ENCODE data around the gene OPN4.

OPN4 gene

DNA sequence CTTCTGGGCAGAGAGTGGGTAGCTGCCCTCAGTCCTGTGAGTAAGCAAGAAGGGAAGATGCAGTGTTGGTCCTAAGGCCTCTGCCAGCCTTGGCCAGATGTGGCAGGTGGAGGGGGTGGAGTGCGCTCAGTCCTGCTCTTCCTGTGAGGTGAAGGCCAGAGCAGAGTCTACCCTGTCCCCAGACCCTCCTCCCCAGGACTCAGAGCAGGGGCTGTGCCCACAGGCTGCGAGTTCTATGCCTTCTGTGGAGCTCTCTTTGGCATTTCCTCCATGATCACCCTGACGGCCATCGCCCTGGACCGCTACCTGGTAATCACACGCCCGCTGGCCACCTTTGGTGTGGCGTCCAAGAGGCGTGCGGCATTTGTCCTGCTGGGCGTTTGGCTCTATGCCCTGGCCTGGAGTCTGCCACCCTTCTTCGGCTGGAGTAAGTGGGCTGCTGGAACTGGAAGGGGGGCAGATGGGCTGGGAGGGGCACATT, 4.0 kb downstream of the OPN4 start:
- DNase-seq: no peak
- no peak overlapping the region for H3K4me3 Mint-ChIP-seq

DNA sequence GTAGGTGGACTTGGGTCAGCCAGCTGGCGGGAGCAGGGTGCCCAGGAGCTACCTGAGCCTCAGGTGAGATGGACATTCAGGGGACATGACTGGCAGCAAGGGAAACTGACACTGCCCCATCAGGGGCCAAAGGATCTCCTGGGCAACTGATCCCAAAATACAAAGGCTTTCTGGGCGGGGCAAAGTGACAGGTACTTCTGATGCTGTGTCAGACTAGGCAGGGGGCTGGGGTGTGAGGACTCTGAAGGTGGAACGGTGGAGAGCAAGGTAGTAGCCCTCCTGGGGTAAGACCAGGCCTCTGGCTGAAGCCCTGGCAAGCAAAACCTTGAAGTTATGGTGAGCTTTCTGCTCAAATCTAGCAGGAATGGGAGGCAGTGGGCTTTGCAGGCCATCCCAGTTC, 4.4 kb downstream of the OPN4 start:
- TF ChIP-seq, protein P1, sequence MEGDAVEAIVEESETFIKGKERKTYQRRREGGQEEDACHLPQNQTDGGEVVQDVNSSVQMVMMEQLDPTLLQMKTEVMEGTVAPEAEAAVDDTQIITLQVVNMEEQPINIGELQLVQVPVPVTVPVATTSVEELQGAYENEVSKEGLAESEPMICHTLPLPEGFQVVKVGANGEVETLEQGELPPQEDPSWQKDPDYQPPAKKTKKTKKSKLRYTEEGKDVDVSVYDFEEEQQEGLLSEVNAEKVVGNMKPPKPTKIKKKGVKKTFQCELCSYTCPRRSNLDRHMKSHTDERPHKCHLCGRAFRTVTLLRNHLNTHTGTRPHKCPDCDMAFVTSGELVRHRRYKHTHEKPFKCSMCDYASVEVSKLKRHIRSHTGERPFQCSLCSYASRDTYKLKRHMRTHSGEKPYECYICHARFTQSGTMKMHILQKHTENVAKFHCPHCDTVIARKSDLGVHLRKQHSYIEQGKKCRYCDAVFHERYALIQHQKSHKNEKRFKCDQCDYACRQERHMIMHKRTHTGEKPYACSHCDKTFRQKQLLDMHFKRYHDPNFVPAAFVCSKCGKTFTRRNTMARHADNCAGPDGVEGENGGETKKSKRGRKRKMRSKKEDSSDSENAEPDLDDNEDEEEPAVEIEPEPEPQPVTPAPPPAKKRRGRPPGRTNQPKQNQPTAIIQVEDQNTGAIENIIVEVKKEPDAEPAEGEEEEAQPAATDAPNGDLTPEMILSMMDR (IDR thresholded peaks at IDR 0.05): no peak
- peaks cover 20% of the 10 kb centered on the region for H3K4me1 Mint-ChIP-seq
- no peak overlapping the region for H3K27ac Mint-ChIP-seq
- H3K4me3 Mint-ChIP-seq: no peak overlapping the region
- peaks cover 15% of the 10 kb centered on the region for H3K27me3 Mint-ChIP-seq (ENCODE audit: low read depth, poor library complexity)
- no peak for DNase-seq
- H3K36me3 Mint-ChIP-seq (ENCODE audit: low read depth): no peaks in the 10 kb centered on the region
- H3K9me3 Mint-ChIP-seq: no peaks in the 10 kb centered on the region

More for the DNA sequence above, 4.0 kb downstream of the OPN4 start:
- Mint-ChIP-seq H3K4me1 (peaks cover 17% of the 10 kb centered on the region), H3K27me3 (ENCODE audit: low read depth, poor library complexity) (peaks cover 15% of the 10 kb centered on the region), H3K9me3 (no peaks in the 10 kb centered on the region), H3K27ac (no peak overlapping the region), H3K36me3 (ENCODE audit: low read depth) (no peaks in the 10 kb centered on the region)
- TF ChIP-seq, protein P1 (IDR thresholded peaks at IDR 0.05): no peak

DNA sequence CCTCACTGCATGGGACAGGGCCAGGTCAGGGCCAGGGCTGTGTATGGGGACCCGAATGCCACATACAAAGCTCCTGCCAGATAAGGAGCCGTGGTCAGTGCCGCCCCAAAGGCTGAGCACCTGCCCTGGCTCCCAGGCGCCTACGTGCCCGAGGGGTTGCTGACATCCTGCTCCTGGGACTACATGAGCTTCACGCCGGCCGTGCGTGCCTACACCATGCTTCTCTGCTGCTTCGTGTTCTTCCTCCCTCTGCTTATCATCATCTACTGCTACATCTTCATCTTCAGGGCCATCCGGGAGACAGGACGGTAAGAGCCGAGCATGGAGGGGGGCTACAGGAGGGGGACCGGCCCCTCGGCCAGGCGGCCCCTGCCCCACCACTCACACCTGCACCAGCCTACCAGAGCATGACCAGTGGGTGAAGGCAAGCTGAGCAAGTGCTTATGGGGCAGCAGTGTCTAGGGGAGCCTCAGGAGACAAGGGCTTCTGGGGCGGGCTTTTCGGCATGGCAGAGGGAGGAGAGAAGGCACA, 4.9 kb downstream of the OPN4 start:
- no peak for DNase-seq
- Mint-ChIP-seq H3K27me3 (ENCODE audit: low read depth, poor library complexity) (peaks cover 15% of the 10 kb centered on the region), H3K27ac (no peak overlapping the region), H3K9me3 (no peaks in the 10 kb centered on the region), H3K4me1 (peaks cover 24% of the 10 kb centered on the region), H3K4me3 (no peak overlapping the region), H3K36me3 (ENCODE audit: low read depth) (no peaks in the 10 kb centered on the region)
- TF ChIP-seq, protein P1 (IDR thresholded peaks at IDR 0.05): no peak

DNA sequence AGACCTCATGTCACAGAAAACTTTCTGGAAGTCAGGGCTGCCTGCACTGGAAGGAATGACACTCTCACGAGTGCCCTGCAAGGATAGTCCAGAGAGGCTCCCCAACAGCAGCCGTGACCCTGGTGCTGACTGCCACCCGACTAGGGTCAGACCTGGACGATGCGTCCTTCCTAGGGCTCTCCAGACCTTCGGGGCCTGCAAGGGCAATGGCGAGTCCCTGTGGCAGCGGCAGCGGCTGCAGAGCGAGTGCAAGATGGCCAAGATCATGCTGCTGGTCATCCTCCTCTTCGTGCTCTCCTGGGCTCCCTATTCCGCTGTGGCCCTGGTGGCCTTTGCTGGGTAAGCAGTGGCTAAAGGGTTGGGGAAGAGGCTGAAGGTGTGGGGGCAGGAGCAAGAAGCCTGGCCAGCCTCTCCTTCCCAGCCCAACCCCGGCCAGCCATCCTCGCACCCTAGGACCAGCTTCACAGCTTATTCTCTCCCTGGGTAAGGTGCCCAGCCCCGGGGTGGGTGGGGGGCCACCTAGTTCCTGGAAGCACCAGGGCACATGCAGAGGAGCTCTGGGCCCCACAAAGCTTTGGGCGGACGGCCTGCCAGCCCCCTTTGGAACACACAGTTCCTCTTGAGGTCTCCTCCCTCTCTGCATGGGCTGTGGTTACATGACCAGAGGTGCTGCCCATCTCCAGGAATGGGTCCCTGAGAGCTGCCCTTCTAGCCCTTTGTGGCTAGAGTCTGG, 5.5 kb downstream of the OPN4 start:
- H3K27me3 Mint-ChIP-seq (ENCODE audit: low read depth, poor library complexity): peaks cover 15% of the 10 kb centered on the region
- no peak overlapping the region for H3K27ac Mint-ChIP-seq
- no peaks in the 10 kb centered on the region for H3K9me3 Mint-ChIP-seq
- DNase-seq: no peak
- TF ChIP-seq, protein P1 (IDR thresholded peaks at IDR 0.05): no peak
- no peaks in the 10 kb centered on the region for H3K36me3 Mint-ChIP-seq (ENCODE audit: low read depth)
- H3K4me1 Mint-ChIP-seq: peaks cover 31% of the 10 kb centered on the region
- no peak overlapping the region for H3K4me3 Mint-ChIP-seq

DNA sequence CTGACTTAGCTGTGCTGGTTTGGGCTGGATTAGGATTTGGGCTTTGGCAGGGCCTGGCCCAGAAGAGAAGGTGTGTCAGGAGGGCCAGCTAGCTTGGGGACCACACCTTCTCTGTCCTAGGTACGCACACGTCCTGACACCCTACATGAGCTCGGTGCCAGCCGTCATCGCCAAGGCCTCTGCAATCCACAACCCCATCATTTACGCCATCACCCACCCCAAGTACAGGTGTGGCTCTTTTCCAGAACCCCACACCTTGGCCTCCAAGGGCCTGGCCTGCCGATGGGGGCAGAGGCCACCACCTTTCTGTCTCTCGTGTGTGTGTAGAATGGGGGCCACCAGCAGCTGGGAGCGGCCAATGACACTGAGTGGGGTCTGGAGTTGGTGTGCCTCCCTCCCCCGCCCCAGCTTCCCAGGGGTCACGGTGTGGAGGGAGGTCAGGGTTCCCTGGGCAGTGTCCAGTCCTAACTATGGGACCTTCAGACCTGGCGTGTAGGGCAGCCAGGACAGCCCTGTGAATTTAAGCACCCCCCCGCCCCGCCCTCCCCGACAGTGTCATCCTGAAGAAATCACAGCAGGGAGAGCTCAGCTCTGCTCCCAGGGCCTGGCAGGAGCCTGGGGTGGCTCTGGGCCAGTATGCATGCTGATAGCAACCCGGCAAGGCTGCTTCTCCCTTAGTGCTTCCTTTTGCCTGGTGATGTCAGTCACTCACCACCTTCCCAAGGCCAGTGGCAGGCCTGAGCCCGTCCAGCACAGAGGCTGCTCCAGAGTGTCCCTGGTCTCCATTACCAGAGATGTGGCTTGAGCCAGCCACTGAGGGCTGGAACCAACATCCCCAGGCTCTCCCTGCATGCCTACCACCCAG, 7.0 kb downstream of the OPN4 start:
- Mint-ChIP-seq H3K4me1 (peaks cover 46% of the 10 kb centered on the region), H3K9me3 (no peaks in the 10 kb centered on the region), H3K4me3 (no peak overlapping the region), H3K27ac (no peak overlapping the region), H3K36me3 (ENCODE audit: low read depth) (no peaks in the 10 kb centered on the region), H3K27me3 (ENCODE audit: low read depth, poor library complexity) (peaks cover 20% of the 10 kb centered on the region)
- TF ChIP-seq, protein P1 (IDR thresholded peaks at IDR 0.05): no peak
- DNase-seq: peak; percentile 1
